Neural cell (in vitro differentiated cells): ENCODE results near the gene LIMCH1. TPM values are rescaled to one million over a fixed set of nuclear protein-coding genes. Genes with fewer than 3 reads are reported as not detected.

Source experiments
- H2AFZ ChIP-seq: fragments of 200-600, 300-800 bp; sonication (generic), shearing (Covaris generic); 2 replicates; pipeline ENCODE4 v1.6.0; 2014; ENCODE audit warnings: low read depth, mild to moderate bottlenecking, antibody characterized with exemption, low read length, moderate library complexity
- H3F3A ChIP-seq: fragments of 200-600 bp; shearing (Covaris generic); 2 replicates; pipeline ENCODE4 v1.6.1; 2016; ENCODE audit warnings: mild to moderate bottlenecking, moderate library complexity, mixed read lengths, antibody characterized with exemption, low read length; ENCODE audit not compliant: insufficient read depth, poor library complexity, severe bottlenecking
- H3K27ac ChIP-seq: fragments of 200-600, 300-800 bp; sonication (generic), shearing (Covaris generic); 2 replicates; pipeline ENCODE4 v1.5.1; 2014; ENCODE audit warnings: mild to moderate bottlenecking, low read length, moderate library complexity
- H3K27me3 ChIP-seq: fragments of 300-800, 200-600 bp; sonication (generic), shearing (Covaris generic); 2 replicates; pipeline ENCODE4 v1.6.0; 2014; ENCODE audit warnings: mild to moderate bottlenecking, low read depth, low read length, moderate library complexity; ENCODE audit not compliant: insufficient read depth
- H3K36me3 ChIP-seq: fragments of 300-800, 200-600 bp; sonication (generic), shearing (Covaris generic); 2 replicates; pipeline ENCODE4 v1.5.1; 2014; ENCODE audit warnings: mild to moderate bottlenecking, antibody characterized with exemption, low read length, moderate library complexity; ENCODE audit not compliant: insufficient read depth
- H3K4me2 ChIP-seq: fragments of 300-800, 200-600 bp; sonication (generic), shearing (Covaris generic); 2 replicates; pipeline ENCODE4 v1.6.0; 2014; ENCODE audit warnings: mild to moderate bottlenecking, low read length
- H3K4me3 ChIP-seq: fragments of 300-800, 200-600 bp; sonication (generic), shearing (Covaris generic); 2 replicates; pipeline ENCODE4 v1.5.1; 2014; ENCODE audit warnings: mild to moderate bottlenecking, low read length, moderate library complexity
- H3K79me2 ChIP-seq: fragments of 200-600 bp; shearing (Covaris generic); replicated peaks from 2 replicates; pipeline ENCODE4 v1.6.0; 2014; ENCODE audit warnings: mild to moderate bottlenecking, low read length, moderate library complexity; ENCODE audit not compliant: insufficient read depth
- H3K9ac ChIP-seq: fragments of 300-800, 200-600 bp; sonication (generic), shearing (Covaris generic); 2 replicates; pipeline ENCODE4 v1.6.1; 2016; ENCODE audit warnings: mild to moderate bottlenecking, low read length, mixed read lengths
- H3K9me2 ChIP-seq: fragments of 200-600 bp; shearing (Covaris generic); 2 replicates; pipeline ENCODE4 v1.6.1; 2016; ENCODE audit warnings: mild to moderate bottlenecking, low read length, mixed read lengths; ENCODE audit not compliant: insufficient read depth
- H3K9me3 ChIP-seq: fragments of 200-600, 300-800 bp; sonication (generic), shearing (Covaris generic); 2 replicates; pipeline ENCODE4 v1.6.1; 2016; ENCODE audit warnings: mild to moderate bottlenecking, mixed run types, low read length, moderate library complexity, mixed read lengths
- H4K20me1 ChIP-seq: fragments of 200-600 bp; shearing (Covaris generic); 2 replicates; pipeline ENCODE4 v1.6.1; 2016; ENCODE audit warnings: mild to moderate bottlenecking, mixed run types; ENCODE audit not compliant: insufficient read depth
- EP300 ChIP-seq: fragments of 450-650 bp; conservative IDR thresholded peaks from 2 replicates; pipeline ENCODE4 v1.6.1; 2014; ENCODE audit warnings: antibody characterized with exemption, mild to moderate bottlenecking, moderate library complexity; ENCODE audit not compliant: poor library complexity, severe bottlenecking
- EZH2 ChIP-seq: fragments of 200-600, 300-800 bp; shearing (Covaris generic), sonication (generic); IDR thresholded peaks from 2 replicates; pipeline ENCODE4 v1.6.1; 2014; ENCODE audit warnings: antibody characterized with exemption, low read length, borderline replicate concordance, mild to moderate bottlenecking; ENCODE audit not compliant: insufficient read depth, poor library complexity, severe bottlenecking
- MXI1 ChIP-seq: fragments of 450-650 bp; conservative IDR thresholded peaks from 2 replicates; pipeline ENCODE4 v1.6.1; 2014; ENCODE audit warnings: antibody characterized with exemption, mild to moderate bottlenecking; ENCODE audit not compliant: poor library complexity, severe bottlenecking
- POLR2AphosphoS5 ChIP-seq: IDR thresholded peaks from 2 replicates; pipeline ENCODE4 v1.6.1; 2012
- RAD21 ChIP-seq: fragments of 450-650 bp; conservative IDR thresholded peaks from 2 replicates; pipeline ENCODE4 v1.6.1; 2014; ENCODE audit warnings: antibody characterized with exemption, mild to moderate bottlenecking, moderate library complexity
- SMC3 ChIP-seq: fragments of 450-650 bp; conservative IDR thresholded peaks from 2 replicates; pipeline ENCODE4 v1.6.1; 2014; ENCODE audit warnings: antibody characterized with exemption, mild to moderate bottlenecking, moderate library complexity; ENCODE audit not compliant: poor library complexity
- TAF1 ChIP-seq: IDR thresholded peaks from 2 replicates; pipeline ENCODE4 v1.6.1; 2012; ENCODE audit warnings: low read depth
- polyA plus RNA-seq: library from polyadenylated mRNA; depleted of rRNA; stranded (reverse); fragments of >200 nt; gene quantifications from 2 replicates; pipeline ENCODE4 v1.2.3, GENCODE V29; 2014
- TF ChIP-seq, protein P1 (sequence below): fragments of 450-650 bp; IDR thresholded peaks from 2 replicates; pipeline ENCODE4 v1.5.1; 2014; ENCODE audit warnings: antibody characterized with exemption, mild to moderate bottlenecking, moderate library complexity; ENCODE audit not compliant: poor library complexity, severe bottlenecking
- TF ChIP-seq, protein P2 (sequence below): IDR thresholded peaks from 2 replicates; pipeline ENCODE4 v1.6.1; 2012; ENCODE audit warnings: borderline replicate concordance

The LIMCH1 gene
- polyA plus RNA-seq, 1 donor from 2014 or later = 9.1 TPM

DNA sequence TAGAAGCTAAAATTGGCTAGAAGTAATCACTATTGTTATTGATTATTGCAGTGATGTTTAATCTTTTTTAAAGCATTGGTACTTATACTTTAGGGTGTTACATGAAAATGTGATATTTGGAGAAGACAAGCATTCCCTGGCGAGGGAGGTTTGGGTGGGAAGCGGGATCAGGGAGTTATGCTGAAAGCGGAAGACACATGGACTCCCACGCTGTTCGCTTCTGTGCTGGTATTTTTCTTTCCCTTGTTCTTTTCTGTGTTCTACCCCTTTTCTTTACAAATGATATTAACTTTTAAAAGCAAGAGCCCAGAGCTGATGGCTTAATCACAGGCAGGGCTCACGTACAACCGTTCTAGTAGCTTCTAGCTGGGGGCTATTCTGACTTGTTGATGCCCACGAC is 148.9 kb downstream of the LIMCH1 start:
- H3K4me3 ChIP-seq = no peak overlapping the region
- H3K79me2 ChIP-seq = no peaks in the 10 kb centered on the region
- no peaks in the 10 kb centered on the region for H3K36me3 ChIP-seq
- TF ChIP-seq, protein P1, sequence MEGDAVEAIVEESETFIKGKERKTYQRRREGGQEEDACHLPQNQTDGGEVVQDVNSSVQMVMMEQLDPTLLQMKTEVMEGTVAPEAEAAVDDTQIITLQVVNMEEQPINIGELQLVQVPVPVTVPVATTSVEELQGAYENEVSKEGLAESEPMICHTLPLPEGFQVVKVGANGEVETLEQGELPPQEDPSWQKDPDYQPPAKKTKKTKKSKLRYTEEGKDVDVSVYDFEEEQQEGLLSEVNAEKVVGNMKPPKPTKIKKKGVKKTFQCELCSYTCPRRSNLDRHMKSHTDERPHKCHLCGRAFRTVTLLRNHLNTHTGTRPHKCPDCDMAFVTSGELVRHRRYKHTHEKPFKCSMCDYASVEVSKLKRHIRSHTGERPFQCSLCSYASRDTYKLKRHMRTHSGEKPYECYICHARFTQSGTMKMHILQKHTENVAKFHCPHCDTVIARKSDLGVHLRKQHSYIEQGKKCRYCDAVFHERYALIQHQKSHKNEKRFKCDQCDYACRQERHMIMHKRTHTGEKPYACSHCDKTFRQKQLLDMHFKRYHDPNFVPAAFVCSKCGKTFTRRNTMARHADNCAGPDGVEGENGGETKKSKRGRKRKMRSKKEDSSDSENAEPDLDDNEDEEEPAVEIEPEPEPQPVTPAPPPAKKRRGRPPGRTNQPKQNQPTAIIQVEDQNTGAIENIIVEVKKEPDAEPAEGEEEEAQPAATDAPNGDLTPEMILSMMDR = no peak
- TF ChIP-seq MXI1 = no peak
- TF ChIP-seq POLR2AphosphoS5 = no peak
- TF ChIP-seq, protein P2, sequence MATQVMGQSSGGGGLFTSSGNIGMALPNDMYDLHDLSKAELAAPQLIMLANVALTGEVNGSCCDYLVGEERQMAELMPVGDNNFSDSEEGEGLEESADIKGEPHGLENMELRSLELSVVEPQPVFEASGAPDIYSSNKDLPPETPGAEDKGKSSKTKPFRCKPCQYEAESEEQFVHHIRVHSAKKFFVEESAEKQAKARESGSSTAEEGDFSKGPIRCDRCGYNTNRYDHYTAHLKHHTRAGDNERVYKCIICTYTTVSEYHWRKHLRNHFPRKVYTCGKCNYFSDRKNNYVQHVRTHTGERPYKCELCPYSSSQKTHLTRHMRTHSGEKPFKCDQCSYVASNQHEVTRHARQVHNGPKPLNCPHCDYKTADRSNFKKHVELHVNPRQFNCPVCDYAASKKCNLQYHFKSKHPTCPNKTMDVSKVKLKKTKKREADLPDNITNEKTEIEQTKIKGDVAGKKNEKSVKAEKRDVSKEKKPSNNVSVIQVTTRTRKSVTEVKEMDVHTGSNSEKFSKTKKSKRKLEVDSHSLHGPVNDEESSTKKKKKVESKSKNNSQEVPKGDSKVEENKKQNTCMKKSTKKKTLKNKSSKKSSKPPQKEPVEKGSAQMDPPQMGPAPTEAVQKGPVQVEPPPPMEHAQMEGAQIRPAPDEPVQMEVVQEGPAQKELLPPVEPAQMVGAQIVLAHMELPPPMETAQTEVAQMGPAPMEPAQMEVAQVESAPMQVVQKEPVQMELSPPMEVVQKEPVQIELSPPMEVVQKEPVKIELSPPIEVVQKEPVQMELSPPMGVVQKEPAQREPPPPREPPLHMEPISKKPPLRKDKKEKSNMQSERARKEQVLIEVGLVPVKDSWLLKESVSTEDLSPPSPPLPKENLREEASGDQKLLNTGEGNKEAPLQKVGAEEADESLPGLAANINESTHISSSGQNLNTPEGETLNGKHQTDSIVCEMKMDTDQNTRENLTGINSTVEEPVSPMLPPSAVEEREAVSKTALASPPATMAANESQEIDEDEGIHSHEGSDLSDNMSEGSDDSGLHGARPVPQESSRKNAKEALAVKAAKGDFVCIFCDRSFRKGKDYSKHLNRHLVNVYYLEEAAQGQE = no peak
- no peak for TF ChIP-seq EZH2
- TF ChIP-seq TAF1 = no peak
- no peak for TF ChIP-seq SMC3
- no peak for TF ChIP-seq RAD21
- TF ChIP-seq EP300 = no peak
- H3K9me3 ChIP-seq = no peaks in the 10 kb centered on the region
- H3F3A ChIP-seq = no peaks in the 10 kb centered on the region
- no peaks in the 10 kb centered on the region for H4K20me1 ChIP-seq
- H2AFZ ChIP-seq = no peak overlapping the region
- no peak overlapping the region for H3K27ac ChIP-seq
- no peaks in the 10 kb centered on the region for H3K9me2 ChIP-seq
- H3K27me3 ChIP-seq = no peaks in the 10 kb centered on the region
- no peak overlapping the region for H3K4me2 ChIP-seq
- no peak overlapping the region for H3K9ac ChIP-seq

DNA sequence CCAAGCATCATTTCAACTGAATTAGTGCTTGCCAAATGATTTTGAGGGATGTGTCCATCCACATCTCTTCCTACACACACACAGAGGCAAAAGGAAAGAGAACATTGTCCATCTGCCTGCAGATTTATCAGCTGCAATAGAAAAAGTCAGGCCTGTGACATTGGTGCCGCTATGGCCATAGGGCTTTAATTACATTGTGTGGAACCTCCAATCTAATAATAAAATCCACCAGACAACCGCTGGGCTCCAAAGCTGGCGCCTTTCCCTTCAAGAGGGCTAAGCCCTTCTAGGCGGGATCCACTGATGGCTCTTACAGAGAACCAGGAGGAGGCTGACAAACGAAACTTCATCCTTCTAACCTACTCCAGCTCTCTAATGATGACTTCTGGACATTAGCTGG is 150.0 kb downstream of the LIMCH1 start:
- H4K20me1 ChIP-seq = no peaks in the 10 kb centered on the region
- H3K9me2 ChIP-seq = no peaks in the 10 kb centered on the region
- H2AFZ ChIP-seq = no peak overlapping the region
- no peak for TF ChIP-seq RAD21
- no peak for TF ChIP-seq POLR2AphosphoS5
- no peak for TF ChIP-seq SMC3
- TF ChIP-seq, protein P2 = no peak
- no peaks in the 10 kb centered on the region for H3F3A ChIP-seq
- no peaks in the 10 kb centered on the region for H3K9me3 ChIP-seq
- no peak overlapping the region for H3K27ac ChIP-seq
- H3K27me3 ChIP-seq = no peaks in the 10 kb centered on the region
- H3K4me2 ChIP-seq = no peak overlapping the region
- no peaks in the 10 kb centered on the region for H3K79me2 ChIP-seq
- H3K4me3 ChIP-seq = no peak overlapping the region
- no peaks in the 10 kb centered on the region for H3K36me3 ChIP-seq
- H3K9ac ChIP-seq = no peak overlapping the region
